SIG-M5 (cell line): ENCODE results near the gene DHCR7.

ENCODE experiments used
- DNase-seq: peaks from one replicate; lab custom pipeline; 2025; lab: John Stamatoyannopoulos, UW

DHCR7 gene

GRCh38 chr11:71410363-71410966, 37.7 kb downstream of the DHCR7 start:
- DNase-seq, result no peak

- no peak for DNase-seq
These were observed 39.4 kb downstream of the DHCR7 start for GRCh38 chr11:71408826-71409225.

- no peak for DNase-seq
These were observed 40.8 kb downstream of the DHCR7 start for GRCh38 chr11:71407356-71407755.

GRCh38 chr11:71406681-71407080, 41.5 kb downstream of the DHCR7 start:
- DNase-seq, result no peak

DNA sequence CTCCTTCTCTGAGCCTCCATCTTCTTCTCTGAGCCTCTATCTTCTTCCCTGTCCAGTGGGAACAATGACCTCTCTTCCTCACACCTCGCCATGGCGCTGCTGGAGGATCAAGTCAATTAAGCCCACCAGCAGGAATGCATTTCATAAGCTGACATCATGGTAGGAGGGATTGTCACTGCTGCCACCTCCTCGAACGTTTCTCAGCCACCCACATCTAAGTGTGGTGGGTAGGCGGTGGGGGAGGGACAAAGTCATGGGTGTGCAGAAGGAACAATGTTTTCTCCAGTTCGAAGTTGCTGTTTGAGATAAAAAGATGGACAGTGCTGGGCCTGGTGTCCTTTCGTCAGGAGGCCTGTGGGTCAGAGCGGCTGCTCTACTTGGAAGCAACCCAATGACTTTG, 44.0 kb downstream of the DHCR7 start:
- DNase-seq, result no peak

DNA sequence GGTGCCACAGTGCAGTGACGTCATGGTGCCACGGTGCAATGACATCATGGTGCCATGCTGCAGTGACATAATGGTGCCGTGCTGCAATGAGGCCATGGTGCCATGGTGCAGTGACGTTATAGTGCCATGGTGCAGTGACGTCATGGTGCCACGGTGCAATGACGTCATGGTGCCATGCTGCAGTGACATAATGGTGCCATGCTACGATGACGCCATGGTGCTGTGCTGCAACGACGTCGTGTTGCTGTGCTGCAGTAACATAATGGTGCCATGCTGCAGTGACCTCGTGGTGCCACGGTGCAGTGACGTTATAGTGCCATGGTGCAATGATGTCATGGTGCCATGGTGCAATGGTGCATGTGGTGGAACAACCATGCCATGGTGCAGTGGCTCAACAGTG, 45.3 kb downstream of the DHCR7 start:
- DNase-seq, result no peak

GRCh38 chr11:71400216-71400615, 48.0 kb downstream of the DHCR7 start:
- no peak for DNase-seq

DNA sequence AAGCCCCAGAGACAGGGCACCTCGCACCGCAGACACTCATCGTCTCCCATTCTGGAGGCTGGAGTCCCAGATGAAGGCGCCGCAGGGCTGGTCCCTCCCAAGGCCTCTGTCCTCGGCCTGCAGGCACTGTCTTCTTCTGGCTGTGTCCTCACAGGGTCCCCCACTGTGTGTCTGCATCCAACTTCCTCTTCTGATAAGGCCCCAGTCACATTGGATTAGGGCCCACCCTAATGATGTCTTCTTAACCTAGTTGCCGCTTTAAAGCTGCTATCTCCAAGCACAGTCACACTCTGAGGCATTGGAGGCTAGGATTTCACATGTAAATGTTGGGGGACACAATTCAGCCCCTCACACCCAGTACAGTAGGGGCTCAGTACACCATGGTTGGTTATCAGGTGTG, 48.9 kb downstream of the DHCR7 start:
- DNase-seq, result no peak

- DNase-seq, result no peak
These were observed 50.2 kb downstream of the DHCR7 start for GRCh38 chr11:71397961-71398360.

DNA sequence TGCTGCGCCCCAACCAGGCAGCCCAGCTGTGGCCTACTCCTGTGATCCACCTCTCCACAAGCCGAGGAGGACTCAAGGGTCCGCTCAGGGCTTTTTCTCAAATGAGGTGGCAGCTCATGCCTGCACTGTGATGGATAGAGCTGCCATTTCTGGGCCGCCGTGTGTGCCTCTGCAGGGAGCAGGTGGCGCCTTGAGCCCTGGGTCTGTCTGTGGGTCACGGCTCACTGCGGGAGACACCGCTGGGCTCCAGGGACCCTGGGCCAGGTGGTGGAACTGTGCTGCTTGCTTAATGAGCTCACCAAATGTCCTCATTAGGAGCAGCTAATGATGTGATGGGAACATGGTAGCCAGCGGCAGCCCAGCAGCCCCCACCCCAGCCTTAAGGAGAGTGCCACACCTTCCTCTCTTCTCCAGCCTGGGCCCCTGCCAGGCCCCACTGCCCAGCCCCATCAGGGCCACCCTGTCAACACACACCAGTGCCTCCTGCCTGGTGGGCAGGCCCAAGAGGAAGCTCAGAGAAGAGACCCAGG, 50.8 kb downstream of the DHCR7 start:
- DNase-seq, result no peak

- DNase-seq, result no peak
These were observed 51.6 kb downstream of the DHCR7 start for GRCh38 chr11:71396548-71397123.

- DNase-seq, result no peak
These were observed 52.4 kb downstream of the DHCR7 start for GRCh38 chr11:71395774-71396173.

- no peak for DNase-seq
These were observed 53.0 kb downstream of the DHCR7 start for GRCh38 chr11:71395263-71395560.

GRCh38 chr11:71393283-71393682, 54.9 kb downstream of the DHCR7 start:
- DNase-seq, result no peak

DNA sequence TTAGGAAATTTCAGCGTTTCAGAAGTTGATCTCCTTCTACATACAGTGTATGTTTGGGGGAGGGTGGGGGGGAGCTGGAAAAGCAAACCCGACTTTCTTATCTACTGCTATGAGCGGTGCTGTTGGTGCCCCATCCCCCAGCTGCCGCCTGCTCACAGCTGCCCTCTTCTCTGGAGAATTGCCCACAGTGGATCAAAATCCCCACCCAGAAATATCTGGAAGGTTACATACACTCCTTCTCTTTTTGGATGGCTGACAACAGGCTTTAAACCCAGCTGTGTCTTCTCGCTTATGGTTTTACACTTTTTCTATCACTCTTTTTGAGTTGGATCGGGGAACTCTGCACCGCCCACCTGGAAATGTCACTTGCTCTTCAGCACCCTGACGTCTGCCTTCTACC, 56.4 kb downstream of the DHCR7 start:
- DNase-seq, result no peak

DNA sequence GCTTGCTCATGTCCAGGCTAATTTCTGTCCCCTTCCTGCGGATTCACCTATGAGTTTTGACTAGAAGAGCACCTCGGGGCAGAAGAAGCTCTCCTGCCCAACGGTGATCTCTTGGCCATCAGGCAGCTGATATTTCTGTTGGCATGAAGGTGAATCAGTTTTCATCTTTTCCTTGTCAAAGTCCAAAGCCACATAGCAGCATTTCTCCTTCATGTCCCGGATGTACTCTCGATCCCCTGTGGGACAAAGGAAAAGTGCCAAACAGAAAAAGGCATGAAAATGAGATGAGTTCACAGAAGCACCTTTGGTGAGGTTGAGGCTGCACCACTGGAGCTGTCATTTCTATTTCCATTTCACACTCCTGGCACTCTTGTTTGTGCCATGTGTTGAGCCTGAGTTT, 56.8 kb downstream of the DHCR7 start:
- no peak for DNase-seq

DNA sequence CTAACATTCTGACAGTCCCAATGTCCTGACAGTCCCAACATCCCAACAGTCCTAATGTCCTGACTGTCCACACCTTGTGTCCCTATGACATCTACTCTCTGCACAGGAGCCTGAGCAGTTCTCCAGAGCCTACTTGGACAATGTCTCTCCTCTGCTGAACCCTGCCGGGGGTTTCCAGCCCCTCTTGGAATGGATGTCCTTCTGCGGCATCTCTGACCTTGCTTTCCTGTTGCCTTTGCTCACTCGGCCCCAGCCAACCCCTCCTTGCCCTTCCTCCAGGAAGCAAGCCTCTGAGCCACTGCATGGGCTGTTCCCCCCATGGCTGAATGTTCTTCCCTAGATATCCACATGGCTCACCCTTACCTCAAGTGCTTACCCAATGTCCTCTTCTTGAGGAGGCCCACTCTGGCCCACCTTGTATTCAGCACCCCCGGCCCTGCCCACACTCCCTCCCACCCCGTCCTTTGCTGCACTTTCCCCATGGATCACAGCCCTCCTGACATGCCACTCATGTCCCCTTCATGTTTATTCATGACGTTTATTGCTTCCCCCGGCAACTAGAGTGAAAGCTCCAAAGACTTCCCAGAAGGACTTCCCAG, 59.5 kb downstream of the DHCR7 start:
- no peak for DNase-seq

DNA sequence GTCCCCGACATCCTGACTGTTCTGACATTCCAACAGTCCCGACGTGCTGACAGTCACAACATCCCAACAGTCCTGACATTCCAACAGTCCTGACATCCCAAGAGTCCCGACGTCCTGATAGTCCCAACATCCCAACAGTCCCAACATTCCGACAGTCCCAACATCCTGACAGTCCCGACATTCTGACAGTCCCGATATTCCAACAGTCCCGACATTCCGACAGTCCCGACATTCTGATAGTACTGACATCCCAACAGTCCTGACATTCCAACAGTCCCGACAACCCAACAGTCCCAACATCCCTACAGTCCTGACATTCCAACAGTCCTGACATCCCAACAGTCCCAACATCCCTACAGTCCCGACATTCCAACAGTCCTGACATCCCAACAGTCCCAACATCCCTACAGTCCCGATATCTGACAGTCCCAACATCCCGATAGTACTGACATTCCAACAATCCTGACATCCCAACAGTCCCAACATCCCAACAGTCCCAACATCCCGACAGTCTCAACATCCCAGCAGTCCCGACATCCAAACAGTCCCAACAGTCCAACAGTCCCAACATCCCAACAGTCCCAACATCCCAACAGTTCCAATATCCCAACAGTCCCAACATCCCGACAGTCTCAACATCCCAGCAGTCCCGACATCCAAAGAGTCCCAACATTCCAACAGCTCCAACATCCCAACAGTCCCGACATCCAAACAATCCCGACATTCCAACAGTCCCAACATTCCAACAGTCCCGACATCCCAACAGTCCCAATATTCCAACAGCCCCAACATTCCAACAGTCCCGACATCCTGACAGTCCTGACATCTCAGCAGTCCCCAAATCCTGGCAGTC, 60.2 kb downstream of the DHCR7 start:
- no peak for DNase-seq

GRCh38 chr11:71387200-71387599, 61.0 kb downstream of the DHCR7 start:
- no peak for DNase-seq

DNA sequence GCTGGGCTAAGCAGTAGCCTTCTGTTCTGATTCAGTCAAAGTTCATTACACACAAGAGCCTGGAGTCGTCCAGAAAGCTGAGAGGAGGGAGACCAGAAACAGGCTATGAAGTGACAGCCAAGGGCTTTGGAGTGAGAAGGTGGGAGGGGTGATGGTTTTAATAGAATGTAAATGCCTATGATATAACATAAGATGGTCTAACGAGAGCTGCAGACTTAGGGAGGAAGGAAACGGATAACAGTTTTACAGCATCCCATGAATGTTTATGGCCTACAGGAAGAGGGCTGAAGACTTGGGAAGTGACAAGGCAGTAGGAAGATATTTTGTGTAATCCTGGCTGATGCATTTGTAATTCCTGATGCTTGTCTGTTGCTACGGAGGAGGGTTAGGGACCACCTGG, 62.0 kb downstream of the DHCR7 start:
- DNase-seq, result no peak

DNA sequence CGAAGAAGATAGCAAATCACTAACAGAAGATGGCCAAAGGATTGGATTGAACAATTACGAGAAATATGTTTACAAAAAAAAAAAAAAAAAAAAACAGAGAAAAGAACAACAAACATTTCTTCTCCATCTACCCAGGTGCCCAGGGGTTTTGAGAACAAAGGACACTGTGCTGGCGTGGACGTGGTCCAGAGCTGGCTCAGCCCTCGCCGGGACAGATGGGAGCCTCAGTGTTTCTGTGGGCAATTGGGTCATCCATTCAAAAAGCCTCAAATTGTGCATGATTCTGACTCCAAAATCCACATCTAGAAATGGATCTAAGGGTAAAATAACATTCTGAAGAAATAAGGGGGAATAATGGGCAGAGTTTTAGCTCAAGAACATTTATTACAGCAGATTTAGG, 63.1 kb downstream of the DHCR7 start:
- DNase-seq, result no peak

DNA sequence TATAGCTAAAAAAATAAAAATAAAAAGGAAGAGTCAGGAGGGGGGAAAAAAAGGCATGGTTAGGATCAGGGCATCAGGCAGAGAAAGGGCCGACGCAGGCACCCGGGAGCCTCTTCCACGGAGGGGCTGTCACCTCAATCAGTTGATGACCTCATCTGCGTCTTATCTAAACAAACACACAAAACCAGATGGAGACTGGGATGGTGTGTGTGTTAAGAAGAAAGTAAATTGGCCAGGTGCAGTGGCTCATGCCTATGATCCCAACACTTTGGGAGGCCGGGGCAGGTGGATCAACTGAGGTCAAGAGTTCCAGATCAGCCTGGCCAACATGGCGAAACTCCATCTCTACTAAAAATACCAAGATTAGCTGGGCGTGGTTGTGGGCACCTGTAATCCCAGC, 63.6 kb downstream of the DHCR7 start:
- DNase-seq, result no peak
